ENCODE data around the gene SGO2. TPM values are rescaled to one million over a fixed set of nuclear protein-coding genes. Genes with fewer than 3 reads are reported as not detected.

Gene SGO2
- total RNA-seq, 1 donor from 2014 or later: 4.9 TPM

GRCh38 chr2:200525066-200525465 lies 941 bp upstream of the SGO2 start:
- H3K4me2 ChIP-seq (ENCODE audit: low read length): peak overlapping the region; percentile 92
- TF ChIP-seq CTCF (IDR thresholded peaks at IDR 0.05; ENCODE audit: insufficient read depth, low read depth, low read length): no peak
- TF ChIP-seq EZH2 (IDR thresholded peaks at IDR 0.05; ENCODE audit: insufficient read depth, low read length): no peak
- no peak overlapping the region for H2AFZ ChIP-seq (ENCODE audit: low read depth, low read length)
- H4K20me1 ChIP-seq (ENCODE audit: insufficient read depth, low read length): no peaks in the 10 kb centered on the region
- Mint-ChIP-seq H3K9me3 (ENCODE audit: unreplicated experiment) (peaks cover 3% of the 10 kb centered on the region), H3K27me3 (ENCODE audit: low read depth, unreplicated experiment) (no peaks in the 10 kb centered on the region), H3K4me3 (ENCODE audit: unreplicated experiment) (no peak overlapping the region), H3K4me1 (ENCODE audit: low read depth, unreplicated experiment) (peaks cover 4% of the 10 kb centered on the region), H3K36me3 (ENCODE audit: low read depth, unreplicated experiment) (peaks cover 2% of the 10 kb centered on the region), H3K27ac (ENCODE audit: unreplicated experiment) (no peak overlapping the region)
- peaks cover 7% of the 10 kb centered on the region for H3K27me3 ChIP-seq (ENCODE audit: insufficient read depth, low read length)
- no peak overlapping the region for H3K27ac ChIP-seq (ENCODE audit: low read depth, low read length)
- no peak overlapping the region for H3K4me3 ChIP-seq (ENCODE audit: insufficient read depth, low read depth, low read length)
- DNase-seq (ENCODE audit: low read depth): no peak
- no peaks in the 10 kb centered on the region for H3K9me3 ChIP-seq (ENCODE audit: insufficient read depth, low read depth, low read length)
- no peak overlapping the region for H3K9ac ChIP-seq (ENCODE audit: low read length)
- no peaks in the 10 kb centered on the region for H3K36me3 ChIP-seq (ENCODE audit: insufficient read depth, low read length)
- peaks cover 37% of the 10 kb centered on the region for H3K79me2 ChIP-seq (ENCODE audit: insufficient read depth, low read length)
- peaks cover 5% of the 10 kb centered on the region for H3K4me1 ChIP-seq (ENCODE audit: insufficient read depth, low read length)
- FAIRE-seq: no peak

- no peaks in the 10 kb centered on the region for H3K36me3 ChIP-seq (ENCODE audit: insufficient read depth, low read length)
- H2AFZ ChIP-seq (ENCODE audit: low read depth, low read length): peak overlapping the region; percentile 95
- H3K9me3 ChIP-seq (ENCODE audit: insufficient read depth, low read depth, low read length): no peaks in the 10 kb centered on the region
- H3K4me3 Mint-ChIP-seq (ENCODE audit: unreplicated experiment): peak overlapping the region; percentile 88
- peaks cover 5% of the 10 kb centered on the region for H3K4me1 ChIP-seq (ENCODE audit: insufficient read depth, low read length)
- no peaks in the 10 kb centered on the region for H3K27me3 Mint-ChIP-seq (ENCODE audit: low read depth, unreplicated experiment)
- no peaks in the 10 kb centered on the region for H4K20me1 ChIP-seq (ENCODE audit: insufficient read depth, low read length)
- H3K4me3 ChIP-seq (ENCODE audit: insufficient read depth, low read depth, low read length): peak overlapping the region; percentile 81
- peaks cover 2% of the 10 kb centered on the region for H3K36me3 Mint-ChIP-seq (ENCODE audit: low read depth, unreplicated experiment)
- peak overlapping the region; percentile 92 for H3K4me2 ChIP-seq (ENCODE audit: low read length)
- no peak overlapping the region for H3K27ac Mint-ChIP-seq (ENCODE audit: unreplicated experiment)
- TF ChIP-seq EZH2 (IDR thresholded peaks at IDR 0.05; ENCODE audit: insufficient read depth, low read length) (no peak), CTCF (IDR thresholded peaks at IDR 0.05; ENCODE audit: insufficient read depth, low read depth, low read length) (no peak)
- peaks cover 41% of the 10 kb centered on the region for H3K79me2 ChIP-seq (ENCODE audit: insufficient read depth, low read length)
- H3K9ac ChIP-seq (ENCODE audit: low read length): peak overlapping the region; percentile 83
- peaks cover 3% of the 10 kb centered on the region for H3K9me3 Mint-ChIP-seq (ENCODE audit: unreplicated experiment)
- DNase-seq (ENCODE audit: low read depth) (no peak), FAIRE-seq (no peak)
- H3K27ac ChIP-seq (ENCODE audit: low read depth, low read length): no peak overlapping the region
- peaks cover 4% of the 10 kb centered on the region for H3K4me1 Mint-ChIP-seq (ENCODE audit: low read depth, unreplicated experiment)
- peaks cover 7% of the 10 kb centered on the region for H3K27me3 ChIP-seq (ENCODE audit: insufficient read depth, low read length)
Measured at GRCh38 chr2:200525551-200525881, 491 bp upstream of the SGO2 start.

- Histone ChIP-seq H3K27ac (ENCODE audit: low read depth, low read length) (no peak overlapping the region), H3K4me1 (ENCODE audit: insufficient read depth, low read length) (peaks cover 5% of the 10 kb centered on the region), H3K79me2 (ENCODE audit: insufficient read depth, low read length) (peaks cover 68% of the 10 kb centered on the region), H3K36me3 (ENCODE audit: insufficient read depth, low read length) (no peaks in the 10 kb centered on the region), H4K20me1 (ENCODE audit: insufficient read depth, low read length) (no peaks in the 10 kb centered on the region), H3K4me2 (ENCODE audit: low read length) (no peak overlapping the region), H3K9ac (ENCODE audit: low read length) (no peak overlapping the region), H3K4me3 (ENCODE audit: insufficient read depth, low read depth, low read length) (no peak overlapping the region), H3K9me3 (ENCODE audit: insufficient read depth, low read depth, low read length) (no peaks in the 10 kb centered on the region), H3K27me3 (ENCODE audit: insufficient read depth, low read length) (peaks cover 4% of the 10 kb centered on the region), H2AFZ (ENCODE audit: low read depth, low read length) (no peak overlapping the region)
- no peak for TF ChIP-seq CTCF (IDR thresholded peaks at IDR 0.05; ENCODE audit: insufficient read depth, low read depth, low read length)
- TF ChIP-seq EZH2 (IDR thresholded peaks at IDR 0.05; ENCODE audit: insufficient read depth, low read length): no peak
- Mint-ChIP-seq H3K9me3 (ENCODE audit: unreplicated experiment) (no peaks in the 10 kb centered on the region), H3K4me3 (ENCODE audit: unreplicated experiment) (no peak overlapping the region), H3K27me3 (ENCODE audit: low read depth, unreplicated experiment) (no peaks in the 10 kb centered on the region), H3K27ac (ENCODE audit: unreplicated experiment) (no peak overlapping the region), H3K36me3 (ENCODE audit: low read depth, unreplicated experiment) (peaks cover 2% of the 10 kb centered on the region), H3K4me1 (ENCODE audit: low read depth, unreplicated experiment) (peaks cover 4% of the 10 kb centered on the region)
- FAIRE-seq: no peak
- no peak for DNase-seq (ENCODE audit: low read depth)
Measured at GRCh38 chr2:200528228-200528627, 2.2 kb downstream of the SGO2 start.
